ENCODE results near the gene NOMO2. TPM values are rescaled to one million over a fixed set of nuclear protein-coding genes. Genes with fewer than 3 reads are reported as not detected.
"Not testable (repeated sequence)": the region's sequence is repeated elsewhere in the genome, so short reads cannot be mapped to it uniquely, and the experiment has no call there.

The NOMO2 gene
- total RNA-seq, 1 donor from 2014 or later: 40.3 TPM

DNA sequence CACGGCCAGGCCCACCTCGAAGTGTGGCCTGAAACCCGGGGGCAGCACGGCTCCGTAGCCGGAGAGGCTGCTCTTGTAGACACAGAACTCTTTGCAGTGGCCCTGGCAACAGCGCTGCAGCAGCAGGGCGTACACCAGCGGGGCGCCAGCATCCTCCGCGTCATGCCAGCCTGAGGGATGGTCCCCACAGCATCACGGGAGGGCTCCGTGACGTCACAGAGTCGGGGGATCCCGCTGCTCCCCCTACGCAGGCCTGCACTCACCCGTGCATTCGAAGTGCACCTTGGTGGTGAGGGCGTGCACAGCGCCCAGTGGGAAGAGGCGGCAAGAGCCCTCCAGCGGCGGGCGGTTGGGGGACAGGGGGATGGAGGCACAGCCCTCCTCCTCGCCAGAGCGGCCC, 179.2 kb downstream of the NOMO2 start:
- H3K4me3 Mint-ChIP-seq; ATAC-seq (ENCODE audit: low read depth); H3K27ac Mint-ChIP-seq; DNase-seq; H3K27me3 Mint-ChIP-seq; H3K4me1 Mint-ChIP-seq; POLR2A ChIA-PET; H3K9me3 Mint-ChIP-seq; H3K36me3 Mint-ChIP-seq (ENCODE audit: low read depth); intact Hi-C loops (cut with micrococcal nuclease); CTCF ChIA-PET: not testable (repeated sequence)

Other genes with a start within 250 kb of the NOMO2 start
- 0.51 and 0.78 TPM in 2 replicates for gene NPIPA8, start 225.4 kb downstream of the NOMO2 start, total RNA-seq
- 2,443 and 2,956 TPM in 2 replicates for gene RPS15A, start 228.2 kb upstream of the NOMO2 start, total RNA-seq
- 94.0 and 98.3 TPM in 2 replicates for gene ARL6IP1, start 239.5 kb upstream of the NOMO2 start, total RNA-seq

Measured in activated B cell treated with CpG ODN at 0.5 μM for 24 hours (primary cell).